ENCODE measurements around the gene KRTAP23-1. TPM values are rescaled to one million over a fixed set of nuclear protein-coding genes. Genes with fewer than 3 reads are reported as not detected.

Gene KRTAP23-1
- polyA plus RNA-seq, 1 donor (not counting 4 experiments of a cell fraction or from before 2014, with no cell fraction given), result not detected

- H3K27ac ChIP-seq (ENCODE audit: control insufficient read depth, insufficient read depth, low read length), result no peak overlapping the region
- no peaks in the 10 kb centered on the region for H3K9me1 ChIP-seq (ENCODE audit: control insufficient read depth, extremely low read depth, insufficient read depth, low read length)
- no peak overlapping the region for H2AFZ ChIP-seq (ENCODE audit: control insufficient read depth, low read length)
- DNase-seq (ENCODE audit: low read depth, low spot score) (no peak), FAIRE-seq (no peak)
- no peaks in the 10 kb centered on the region for H3K36me3 ChIP-seq (ENCODE audit: control insufficient read depth in 2 of 2, extremely low read depth in 1 of 2, insufficient read depth in 2 of 2, low read length in 2 of 2)
- peaks cover 3% of the 10 kb centered on the region for H3K27me3 ChIP-seq (ENCODE audit: control insufficient read depth, extremely low read depth, insufficient read depth, low read length)
- no peaks in the 10 kb centered on the region for H3K79me2 ChIP-seq (ENCODE audit: control insufficient read depth, insufficient read depth, low read length)
- no peak overlapping the region for H3K4me2 ChIP-seq (ENCODE audit: control insufficient read depth, extremely low read depth, insufficient read depth, low read depth, low read length)
- dilution Hi-C loops (cut with MboI; ENCODE audit: extremely low pct_ligation_motif_present, low sequenced_read_pairs), result no loop called here
- TF ChIP-seq CTCF (optimal IDR thresholded peaks at IDR 0.05 in 1 of 3, IDR thresholded peaks at IDR 0.05 in 1 of 3, conservative IDR thresholded peaks at IDR 0.05 in 1 of 3; ENCODE audit: extremely low read depth in 1 of 3, insufficient read depth in 2 of 3, low read length in 3 of 3), result no peak
- TF ChIP-seq EZH2 (IDR thresholded peaks at IDR 0.05; ENCODE audit: low read length), result no peak
- H3K4me1 ChIP-seq (ENCODE audit: control insufficient read depth, extremely low read depth, insufficient read depth, low read length), result no peaks in the 10 kb centered on the region
- H3K9me3 ChIP-seq (ENCODE audit: control insufficient read depth, low read depth, low read length), result no peaks in the 10 kb centered on the region
- H4K20me1 ChIP-seq (ENCODE audit: control insufficient read depth, extremely low read depth, insufficient read depth, low read length), result no peaks in the 10 kb centered on the region
- H3K4me3 ChIP-seq (ENCODE audit: control insufficient read depth in 2 of 3, extremely low read depth in 1 of 3, insufficient read depth in 2 of 3, low read depth in 1 of 3, low read length in 3 of 3), result no peak overlapping the region
- H3K9ac ChIP-seq (ENCODE audit: control insufficient read depth, extremely low read depth, insufficient read depth, low read length), result no peak overlapping the region
These were observed 32.7 kb downstream of the KRTAP23-1 start for GRCh38 chr21:30315701-30316100.

GRCh38 chr21:30306884-30307283 lies 41.5 kb downstream of the KRTAP23-1 start:
- Histone ChIP-seq H3K4me1 (ENCODE audit: control insufficient read depth, extremely low read depth, insufficient read depth, low read length) (no peaks in the 10 kb centered on the region), H3K9me3 (ENCODE audit: control insufficient read depth, low read depth, low read length) (no peaks in the 10 kb centered on the region), H2AFZ (ENCODE audit: control insufficient read depth, low read length) (no peak overlapping the region), H3K9me1 (ENCODE audit: control insufficient read depth, extremely low read depth, insufficient read depth, low read length) (no peaks in the 10 kb centered on the region), H3K27ac (ENCODE audit: control insufficient read depth, insufficient read depth, low read length) (no peak overlapping the region), H3K4me3 (ENCODE audit: control insufficient read depth in 2 of 3, extremely low read depth in 1 of 3, insufficient read depth in 2 of 3, low read depth in 1 of 3, low read length in 3 of 3) (no peak overlapping the region), H3K79me2 (ENCODE audit: control insufficient read depth, insufficient read depth, low read length) (no peaks in the 10 kb centered on the region), H4K20me1 (ENCODE audit: control insufficient read depth, extremely low read depth, insufficient read depth, low read length) (no peaks in the 10 kb centered on the region), H3K36me3 (ENCODE audit: control insufficient read depth in 2 of 2, extremely low read depth in 1 of 2, insufficient read depth in 2 of 2, low read length in 2 of 2) (no peaks in the 10 kb centered on the region), H3K9ac (ENCODE audit: control insufficient read depth, extremely low read depth, insufficient read depth, low read length) (no peak overlapping the region), H3K4me2 (ENCODE audit: control insufficient read depth, extremely low read depth, insufficient read depth, low read depth, low read length) (no peak overlapping the region), H3K27me3 (ENCODE audit: control insufficient read depth, extremely low read depth, insufficient read depth, low read length) (no peaks in the 10 kb centered on the region)
- dilution Hi-C loops (cut with MboI; ENCODE audit: extremely low pct_ligation_motif_present, low sequenced_read_pairs), result no loop called here
- no peak for TF ChIP-seq CTCF (optimal IDR thresholded peaks at IDR 0.05 in 1 of 3, IDR thresholded peaks at IDR 0.05 in 1 of 3, conservative IDR thresholded peaks at IDR 0.05 in 1 of 3; ENCODE audit: extremely low read depth in 1 of 3, insufficient read depth in 2 of 3, low read length in 3 of 3)
- TF ChIP-seq EZH2 (IDR thresholded peaks at IDR 0.05; ENCODE audit: low read length), result no peak
- FAIRE-seq, result no peak
- no peak for DNase-seq (ENCODE audit: low read depth, low spot score)
